ENCODE results near the gene PRDM16.

GRCh38 chr1:3459051-3459908, 390.3 kb downstream of the PRDM16 start:
- TF ChIP-seq CTCF (conservative IDR thresholded peaks at IDR 0.05): no peak
- no peak for TF ChIP-seq ZFX (IDR thresholded peaks at IDR 0.05)

All from C4-2B (cell line).